Transverse colon (tissue), 4 donors: ENCODE data around the gene TULP4. TPM values are rescaled to one million over a fixed set of nuclear protein-coding genes. Genes with fewer than 3 reads are reported as not detected.

ENCODE experiments used
- DNase-seq: peaks from one replicate; pipeline ENCODE4 v3.0.0-alpha.2; 2019
- H3K27ac ChIP-seq, 4 donors: fragments of 200-600 bp; sonication (generic); 2 replicates each; pipeline ENCODE4 v1.5.1; 2016 to 2018; ENCODE audit warnings: inconsistent platforms in 4 of 4
- H3K27me3 ChIP-seq: fragments of 200-600 bp; sonication (generic); 2 replicates; pipeline ENCODE4 v1.5.1; 2017; ENCODE audit warnings: inconsistent platforms
- H3K36me3 ChIP-seq, 4 donors: fragments of 200-600 bp; sonication (generic); 2 replicates each; pipeline ENCODE4 v1.5.1; 2017 to 2019; ENCODE audit warnings: inconsistent platforms in 4 of 4
- H3K4me1 ChIP-seq, 4 donors: fragments of 200-600 bp; sonication (generic); 2 replicates each; pipeline ENCODE4 v1.5.1; 2017 to 2020; ENCODE audit warnings: inconsistent platforms in 4 of 4
- H3K4me3 ChIP-seq, 4 donors: fragments of 200-600 bp; sonication (generic); 1 replicate in 1 of 4; 2 replicates in 3 of 4; pipeline versions ENCODE4 v1.5.1 to v1.6.1; 2017 to 2019; ENCODE audit warnings: inconsistent platforms in 4 of 4
- H3K9me3 ChIP-seq, 2 donors: fragments of 200-600 bp; sonication (generic); 2 replicates each; pipeline ENCODE4 v1.5.1; 2017 to 2019; ENCODE audit warnings: inconsistent platforms in 2 of 2
- EP300 ChIP-seq: sonication (generic); formaldehyde crosslinking; IDR thresholded peaks from one replicate; pipeline ENCODE4 v1.6.1; 2017; ENCODE audit warnings: antibody characterized with exemption, low read depth
- POLR2A ChIP-seq: fragments of 450-650 bp; IDR thresholded peaks from one replicate; pipeline ENCODE4 v1.6.1; 2016; ENCODE audit warnings: antibody characterized with exemption, mild to moderate bottlenecking, moderate library complexity
- POLR2AphosphoS5 ChIP-seq, 3 donors: sonication (generic); formaldehyde crosslinking; IDR thresholded peaks; one replicate each; pipeline ENCODE4 v1.6.1; 2016; ENCODE audit warnings: antibody characterized with exemption in 3 of 3
- WGBS, 2 donors: methylation state at CpG; one replicate each; pipeline ENCODE4 v1.1.5; 2018; ENCODE audit warnings: low coverage in 1 of 2; 5-methylcytosine and 5-hydroxymethylcytosine counted together
- in situ Hi-C, 4 donors: fragments of 200-750 bp; cut with MboI; loops; one replicate each; pipeline versions ENCODE4 v1.15.0 to v1.15.1; 2017; ENCODE audit warnings: low sequenced_read_pairs in 3 of 4, low pct_ligation_motif_present in 1 of 4, low pct_unique_long_range_greater_than_20kb in 1 of 4
- intact Hi-C: fragments of 100-400 bp; cut with DNase I; formaldehyde crosslinking; loops from one replicate; pipeline ENCODE4 v1.15.1; 2023; ENCODE audit warnings: low total_unique reads
- total RNA-seq, 4 donors: library from RNA; depleted of rRNA; stranded (reverse); fragments of >200 nt; gene quantifications; one replicate each; pipeline ENCODE4 v1.1.0, GENCODE V29; 2016
- TF ChIP-seq, protein P1 (sequence below), 5 experiments: fragments of 200-600 bp in 3 of 5; fragments of 450-650 bp in 2 of 5; sonication (generic) in 3 of 5; IDR thresholded peaks; 1 replicate in 2 of 5; 2 replicates in 3 of 5; pipeline ENCODE4 v1.5.1; 2016 to 2017; ENCODE audit warnings: antibody characterized with exemption in 5 of 5, inconsistent platforms in 3 of 5, mild to moderate bottlenecking in 2 of 5, moderate library complexity in 1 of 5

TULP4 gene
- total RNA-seq, 4 donors from 2014 or later, result 53.9 to 138 (median 95.1) TPM

DNA sequence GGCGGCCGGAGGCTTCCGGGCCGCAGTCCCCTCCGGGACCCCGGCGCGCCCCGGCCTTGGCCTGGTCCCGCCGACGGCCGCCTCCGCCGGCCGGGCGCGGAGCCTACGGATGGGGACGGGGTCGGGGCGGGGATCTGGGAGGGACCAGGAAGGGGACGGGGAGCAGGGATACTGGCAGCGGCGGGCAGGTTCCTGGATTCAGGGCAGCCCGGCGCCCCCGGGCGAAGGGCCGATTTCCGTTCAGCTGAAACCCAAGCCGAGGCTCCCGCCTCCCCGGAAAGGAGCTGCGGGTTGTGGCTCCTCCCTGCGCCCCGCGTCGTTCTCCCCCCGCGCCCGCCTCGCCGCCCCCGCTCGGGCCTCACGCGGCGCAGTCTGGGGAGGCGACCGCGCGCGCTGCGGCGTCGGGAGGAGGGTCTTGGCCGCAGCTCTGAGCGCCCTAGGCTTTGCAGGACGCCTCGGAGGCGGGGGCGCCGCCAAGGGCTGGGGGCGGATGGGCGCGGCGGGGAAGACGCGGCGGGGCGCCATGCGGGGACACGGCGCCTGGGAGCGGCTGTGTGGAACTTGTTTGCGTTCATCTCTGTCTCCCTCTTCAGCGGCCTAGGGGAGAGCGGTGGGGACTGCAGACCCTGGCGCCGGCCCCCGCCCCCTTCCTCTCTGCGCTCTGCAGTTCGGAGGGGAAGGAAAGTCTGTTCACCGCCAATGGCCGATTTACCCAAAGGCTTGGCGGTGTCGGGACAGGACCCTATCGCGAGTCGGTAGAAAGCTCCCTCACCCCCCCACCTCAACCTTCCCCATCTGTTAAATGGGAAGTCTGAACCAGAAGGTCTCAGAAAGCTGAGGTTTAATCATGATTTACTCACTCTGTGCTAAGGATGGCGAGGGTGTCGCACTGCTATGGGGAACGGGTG, 224.9 kb downstream of the TULP4 start:
- in situ Hi-C loops, result no loop called here
- WGBS, 2 donors, result 12% methylated on average over 64 of the region's 94 CpGs; no CpG with 5 or more reads in 1 of the 2 donors
- H3K27ac ChIP-seq, result peak overlapping the region; percentile 1 to 46 (median 27)
- H3K4me3 ChIP-seq, result peak overlapping the region; percentile 4 to 68 (median 43)
- no peaks in the 10 kb centered on the region for H3K9me3 ChIP-seq
- intact Hi-C loops, result no loop called here
- H3K27me3 ChIP-seq, result peaks cover 51% of the 10 kb centered on the region
- TF ChIP-seq POLR2A (no peak), EP300 (no peak), POLR2AphosphoS5 (IDR thresholded peaks at IDR 0.05) (no peak)
- TF ChIP-seq, protein P1, sequence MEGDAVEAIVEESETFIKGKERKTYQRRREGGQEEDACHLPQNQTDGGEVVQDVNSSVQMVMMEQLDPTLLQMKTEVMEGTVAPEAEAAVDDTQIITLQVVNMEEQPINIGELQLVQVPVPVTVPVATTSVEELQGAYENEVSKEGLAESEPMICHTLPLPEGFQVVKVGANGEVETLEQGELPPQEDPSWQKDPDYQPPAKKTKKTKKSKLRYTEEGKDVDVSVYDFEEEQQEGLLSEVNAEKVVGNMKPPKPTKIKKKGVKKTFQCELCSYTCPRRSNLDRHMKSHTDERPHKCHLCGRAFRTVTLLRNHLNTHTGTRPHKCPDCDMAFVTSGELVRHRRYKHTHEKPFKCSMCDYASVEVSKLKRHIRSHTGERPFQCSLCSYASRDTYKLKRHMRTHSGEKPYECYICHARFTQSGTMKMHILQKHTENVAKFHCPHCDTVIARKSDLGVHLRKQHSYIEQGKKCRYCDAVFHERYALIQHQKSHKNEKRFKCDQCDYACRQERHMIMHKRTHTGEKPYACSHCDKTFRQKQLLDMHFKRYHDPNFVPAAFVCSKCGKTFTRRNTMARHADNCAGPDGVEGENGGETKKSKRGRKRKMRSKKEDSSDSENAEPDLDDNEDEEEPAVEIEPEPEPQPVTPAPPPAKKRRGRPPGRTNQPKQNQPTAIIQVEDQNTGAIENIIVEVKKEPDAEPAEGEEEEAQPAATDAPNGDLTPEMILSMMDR (IDR thresholded peaks at IDR 0.05), result no peak
- peaks cover 0 to 31% (median 17%) of the 10 kb centered on the region in 4 donors for H3K4me1 ChIP-seq
- peak; percentile 19 for DNase-seq
- no peaks in the 10 kb centered on the region for H3K36me3 ChIP-seq

DNA sequence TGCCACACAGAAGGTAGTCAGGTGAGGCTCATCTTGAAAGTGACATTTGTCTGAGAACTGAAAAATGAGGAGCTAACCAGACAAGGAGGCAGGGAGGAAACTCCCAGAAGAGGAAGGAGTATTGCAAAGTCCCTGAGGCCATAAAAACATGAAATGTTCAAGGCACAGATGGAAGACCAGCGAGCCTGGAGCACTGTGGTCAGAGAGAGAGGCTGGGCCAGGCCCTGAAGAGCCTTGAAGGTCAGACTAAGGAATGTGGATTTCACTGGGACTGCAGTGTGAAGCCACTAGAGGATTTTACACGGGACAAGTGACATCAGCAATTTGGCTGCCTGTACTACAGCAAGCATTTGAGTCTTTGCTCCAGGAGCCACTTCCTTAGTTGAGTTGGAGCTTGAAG, 226.5 kb downstream of the TULP4 start:
- peaks cover 0 to 31% (median 17%) of the 10 kb centered on the region in 4 donors for H3K4me1 ChIP-seq
- H3K36me3 ChIP-seq, result no peaks in the 10 kb centered on the region
- H3K4me3 ChIP-seq, result no peak overlapping the region
- TF ChIP-seq, protein P1 (IDR thresholded peaks at IDR 0.05), result no peak
- TF ChIP-seq POLR2AphosphoS5 (IDR thresholded peaks at IDR 0.05) (no peak), POLR2A (no peak), EP300 (no peak)
- peaks cover 51% of the 10 kb centered on the region for H3K27me3 ChIP-seq
- no peaks in the 10 kb centered on the region for H3K9me3 ChIP-seq
- DNase-seq, result no peak
- 28% methylated on average over 2 of the region's 2 CpGs; no CpG with 5 or more reads in 1 of the 2 donors for WGBS, 2 donors
- in situ Hi-C loops, result no loop called here
- peak overlapping the region in 1 of 4 donors; percentile 25 for H3K27ac ChIP-seq
- intact Hi-C loops, result no loop called here

DNA sequence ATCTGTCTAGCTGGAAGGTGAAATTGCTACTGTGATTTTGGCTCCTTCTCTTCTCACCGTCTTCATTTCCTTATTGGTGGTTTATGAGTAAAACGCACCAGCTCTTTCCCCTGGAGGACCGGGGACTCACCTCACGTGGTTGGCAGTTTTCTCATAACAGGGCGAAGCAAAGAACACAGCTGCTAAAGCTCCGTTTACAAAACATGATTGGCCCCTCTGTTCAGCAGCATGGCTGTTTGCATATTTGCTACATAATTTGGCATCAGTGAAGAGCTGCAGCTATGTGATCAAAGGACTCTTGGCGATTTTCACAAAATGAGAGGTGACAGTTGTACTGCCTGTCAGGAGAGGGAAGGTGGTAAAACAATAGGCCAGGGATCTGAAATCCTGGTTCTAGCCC, 227.1 kb downstream of the TULP4 start:
- H3K27me3 ChIP-seq, result peaks cover 50% of the 10 kb centered on the region
- peaks cover 0 to 31% (median 17%) of the 10 kb centered on the region in 4 donors for H3K4me1 ChIP-seq
- in situ Hi-C loops (no loop called here), intact Hi-C loops (no loop called here)
- TF ChIP-seq POLR2A (no peak), EP300 (no peak), POLR2AphosphoS5 (IDR thresholded peaks at IDR 0.05) (no peak)
- TF ChIP-seq, protein P1 (IDR thresholded peaks at IDR 0.05), result no peak
- 25 to 34% methylated on average over 5 to 7 of the region's 7 CpGs for WGBS, 2 donors
- no peak overlapping the region for H3K4me3 ChIP-seq
- H3K9me3 ChIP-seq, result no peaks in the 10 kb centered on the region
- no peak for DNase-seq
- H3K27ac ChIP-seq, result no peak overlapping the region
- no peaks in the 10 kb centered on the region for H3K36me3 ChIP-seq

DNA sequence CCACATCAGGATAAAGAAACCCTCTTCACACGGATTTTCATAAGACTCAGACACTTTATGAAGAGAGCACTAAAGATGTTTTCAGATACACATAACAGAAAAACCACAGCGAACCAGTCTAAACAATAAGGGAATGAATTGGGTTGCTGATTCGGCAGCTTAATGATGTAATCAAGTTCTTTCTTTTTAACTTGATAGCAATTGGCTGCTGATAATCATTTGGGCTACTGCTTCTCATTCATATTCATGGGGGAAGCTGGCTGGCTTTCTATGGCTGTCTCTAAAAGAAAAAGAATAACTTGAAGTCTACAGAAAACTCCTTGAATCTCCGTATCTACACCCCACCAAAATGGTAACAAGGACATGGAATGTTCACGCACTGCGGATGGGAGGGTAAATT, 227.6 kb downstream of the TULP4 start:
- TF ChIP-seq, protein P1 (IDR thresholded peaks at IDR 0.05), result no peak
- TF ChIP-seq EP300 (no peak), POLR2A (no peak), POLR2AphosphoS5 (IDR thresholded peaks at IDR 0.05) (no peak)
- Histone ChIP-seq H3K4me1 (peaks cover 0 to 31% (median 17%) of the 10 kb centered on the region in 4 donors), H3K4me3 (no peak overlapping the region), H3K9me3 (no peaks in the 10 kb centered on the region), H3K27ac (no peak overlapping the region), H3K36me3 (no peaks in the 10 kb centered on the region), H3K27me3 (peaks cover 45% of the 10 kb centered on the region)
- in situ Hi-C loops, result no loop called here
- intact Hi-C loops, result no loop called here
- no peak for DNase-seq
- WGBS, 2 donors, result 81 to 87% methylated on average over 6 of the region's 6 CpGs
